Measurements from ENCODE around the gene C1orf159.

Gene C1orf159

DNA sequence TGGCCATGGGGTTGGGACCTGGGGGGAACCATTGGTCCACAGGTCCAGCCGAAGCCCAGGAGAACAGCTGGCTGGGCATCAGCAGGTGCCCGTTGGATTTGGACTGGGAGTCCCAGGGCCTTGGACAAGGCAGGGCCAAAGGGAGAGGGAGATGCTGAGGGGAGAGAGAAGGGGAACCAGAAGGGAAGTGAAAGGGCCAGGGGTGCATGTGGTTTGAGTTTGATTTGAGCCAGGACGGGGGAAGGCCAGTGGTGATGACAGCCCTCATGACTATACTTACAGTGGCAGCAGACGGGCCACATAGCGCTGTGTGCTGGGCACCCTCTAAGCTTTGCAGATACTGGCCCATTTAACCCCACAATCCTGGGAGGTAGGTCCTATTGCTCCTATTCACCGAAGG lies 77.2 kb downstream of the C1orf159 start:
- DNase-seq (ENCODE audit: low read depth) = no peak

DNA sequence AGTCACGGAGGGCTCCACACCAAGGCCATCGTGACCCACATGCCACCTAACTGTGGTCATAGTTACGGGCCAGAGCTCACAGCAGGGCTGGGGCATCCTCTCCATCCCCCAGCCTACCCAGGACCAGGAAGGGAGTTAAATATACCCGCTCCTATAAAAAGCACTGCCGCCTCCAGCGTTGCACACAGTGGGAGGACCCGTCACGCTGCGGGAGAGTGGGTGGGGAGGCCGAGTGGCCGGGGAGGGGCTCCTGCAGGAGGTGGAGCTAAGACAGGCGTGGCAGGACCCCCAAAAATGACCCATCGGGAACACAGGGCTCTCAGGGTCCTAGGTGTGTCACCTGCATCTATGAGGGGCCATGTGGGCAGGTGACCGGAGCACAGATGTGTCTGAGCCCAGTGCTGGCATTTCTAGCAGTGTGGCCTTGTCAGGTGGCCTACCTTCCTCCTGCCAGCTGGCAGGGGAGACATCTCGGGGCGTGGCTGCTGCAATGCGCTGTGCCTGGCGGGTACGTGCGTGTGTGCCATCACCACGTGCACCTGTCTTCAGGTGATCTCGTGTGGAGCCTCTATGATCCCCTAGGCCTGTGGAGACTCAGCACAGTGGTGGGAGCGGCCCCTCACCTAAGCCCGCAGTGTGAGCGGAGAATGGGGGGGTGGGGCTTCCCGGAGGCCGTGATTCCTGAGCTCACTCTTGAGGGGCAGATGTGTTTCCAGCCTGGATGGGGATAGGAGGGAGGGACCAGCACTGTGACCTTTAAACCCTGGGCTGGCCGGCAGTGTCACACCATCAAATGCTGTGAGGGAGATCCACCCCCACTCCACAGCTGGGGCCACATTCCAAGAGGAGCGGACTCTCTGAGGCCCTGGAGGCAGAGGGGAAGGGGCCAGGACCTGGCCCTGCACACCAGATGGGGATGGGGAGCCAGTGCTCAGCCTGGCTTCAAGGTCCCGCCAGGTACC lies 78.2 kb downstream of the C1orf159 start:
- DNase-seq (ENCODE audit: low read depth) = no peak

- DNase-seq (ENCODE audit: low read depth) = no peak
Observed at GRCh38 chr1:1035291-1035943, 80.5 kb downstream of the C1orf159 start.

- no peak for DNase-seq (ENCODE audit: low read depth)
Observed at GRCh38 chr1:1034439-1034781, 81.5 kb downstream of the C1orf159 start.

DNA sequence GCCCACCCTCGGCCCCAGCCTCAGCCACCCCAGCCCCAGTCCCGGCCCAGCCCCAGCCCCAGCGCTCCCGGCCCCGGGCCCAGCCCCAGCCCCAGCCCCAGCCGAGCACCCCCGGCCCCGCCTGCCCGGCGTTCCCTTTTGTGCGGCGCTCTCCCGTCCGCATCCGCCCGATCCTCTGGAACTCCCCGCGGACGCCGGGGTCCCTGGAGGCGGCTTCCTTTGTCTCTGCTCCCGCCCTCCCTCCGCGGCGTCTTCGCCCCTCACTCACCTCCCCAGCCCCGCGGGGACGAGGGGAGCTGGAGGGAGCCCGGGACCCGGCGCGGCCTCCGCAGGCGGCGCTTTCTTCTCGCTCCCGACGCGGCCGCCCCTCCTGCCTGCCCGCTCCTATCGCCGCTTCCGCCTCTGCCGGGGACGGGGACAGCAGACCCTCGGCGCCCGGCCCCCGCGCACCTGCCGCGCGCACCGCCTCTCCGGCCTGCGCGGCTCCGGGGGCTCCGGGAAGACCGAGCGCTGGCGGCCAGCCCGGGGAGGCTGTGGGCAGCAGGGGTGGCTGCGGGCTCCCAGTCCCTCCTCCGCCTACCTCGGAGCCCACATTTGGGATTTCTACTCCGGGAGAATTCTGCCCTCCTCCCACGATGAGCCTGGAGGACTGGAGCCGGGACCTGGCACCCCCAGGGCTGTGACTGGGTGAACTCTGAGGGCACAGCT lies 82.0 kb downstream of the C1orf159 start:
- DNase-seq (ENCODE audit: low read depth) = no peak

- DNase-seq (ENCODE audit: low read depth) = peak; percentile 78
Observed at GRCh38 chr1:1033009-1033587, 82.8 kb downstream of the C1orf159 start.

DNA sequence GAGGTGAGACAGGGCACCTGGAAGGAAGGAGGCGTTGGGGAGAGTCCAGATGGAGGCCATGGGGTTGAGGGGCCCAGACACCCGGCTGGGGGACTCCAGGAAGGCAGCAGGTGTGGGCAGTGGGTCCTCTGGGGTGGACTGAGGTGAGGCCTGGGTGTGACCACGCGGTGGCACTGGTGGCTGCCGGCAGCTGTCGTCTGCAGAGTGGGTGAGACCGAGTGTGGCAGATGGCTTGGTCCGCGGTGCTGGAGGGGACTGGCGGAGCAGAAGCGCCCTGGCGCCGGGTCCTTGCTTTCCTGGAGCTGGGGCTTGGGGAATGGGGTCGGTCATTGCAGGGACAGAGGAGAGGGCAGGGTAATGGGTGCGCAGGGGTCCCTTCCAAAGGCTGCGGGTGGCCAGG lies 83.5 kb downstream of the C1orf159 start:
- no peak for DNase-seq (ENCODE audit: low read depth)

Data from T-helper 22 cell (primary cell).